Measurements from ENCODE around the gene PLXDC2. TPM values are rescaled to one million over a fixed set of nuclear protein-coding genes. Genes with fewer than 3 reads are reported as not detected.

Gene PLXDC2
- total RNA-seq, 1 donor from 2014 or later, result 129 TPM

GRCh38 chr10:19835952-19836351 lies 19.7 kb downstream of the PLXDC2 start:
- ATAC-seq, result no peak

GRCh38 chr10:19839090-19839489 lies 22.9 kb downstream of the PLXDC2 start:
- TF ChIP-seq CTCF (IDR thresholded peaks at IDR 0.05), result no peak
- Histone ChIP-seq H3K9me3 (no peaks in the 10 kb centered on the region), H3K36me3 (no peaks in the 10 kb centered on the region), H3K27ac (no peak overlapping the region), H3K4me1 (no peaks in the 10 kb centered on the region), H3K4me3 (no peak overlapping the region), H3K27me3 (no peaks in the 10 kb centered on the region)
- no peak for ATAC-seq
- intact Hi-C loops (cut with DNase I), result no loop called here
- DNase-seq, result no peak

More at GRCh38 chr10:19835952-19836351, 19.7 kb downstream of the PLXDC2 start:
- H3K4me3 ChIP-seq, result no peak overlapping the region
- no peak for TF ChIP-seq CTCF (IDR thresholded peaks at IDR 0.05)
- intact Hi-C loops (cut with DNase I), result no loop called here
- no peaks in the 10 kb centered on the region for H3K27me3 ChIP-seq
- no peaks in the 10 kb centered on the region for H3K36me3 ChIP-seq
- H3K27ac ChIP-seq, result no peak overlapping the region
- no peak for DNase-seq
- no peaks in the 10 kb centered on the region for H3K9me3 ChIP-seq
- H3K4me1 ChIP-seq, result no peaks in the 10 kb centered on the region

- no peak overlapping the region for H3K27ac ChIP-seq
- intact Hi-C loops (cut with DNase I), result no loop called here
- no peak for ATAC-seq
- H3K27me3 ChIP-seq, result no peaks in the 10 kb centered on the region
- no peaks in the 10 kb centered on the region for H3K4me1 ChIP-seq
- no peaks in the 10 kb centered on the region for H3K36me3 ChIP-seq
- TF ChIP-seq CTCF (IDR thresholded peaks at IDR 0.05), result no peak
- H3K9me3 ChIP-seq, result no peaks in the 10 kb centered on the region
- DNase-seq, result no peak
- no peak overlapping the region for H3K4me3 ChIP-seq
These were observed 23.3 kb downstream of the PLXDC2 start for GRCh38 chr10:19839552-19839951.

GRCh38 chr10:19840776-19841175 lies 24.5 kb downstream of the PLXDC2 start:
- Histone ChIP-seq H3K36me3 (no peaks in the 10 kb centered on the region), H3K9me3 (no peaks in the 10 kb centered on the region), H3K27ac (no peak overlapping the region), H3K27me3 (no peaks in the 10 kb centered on the region), H3K4me3 (no peak overlapping the region), H3K4me1 (no peaks in the 10 kb centered on the region)
- TF ChIP-seq CTCF (IDR thresholded peaks at IDR 0.05), result no peak
- intact Hi-C loops (cut with DNase I), result no loop called here
- ATAC-seq (no peak), DNase-seq (no peak)

GRCh38 chr10:19843487-19843886 lies 27.3 kb downstream of the PLXDC2 start:
- no peaks in the 10 kb centered on the region for H3K36me3 ChIP-seq
- DNase-seq, result no peak
- intact Hi-C loops (cut with DNase I), result no loop called here
- no peak overlapping the region for H3K27ac ChIP-seq
- no peak overlapping the region for H3K4me3 ChIP-seq
- H3K27me3 ChIP-seq, result no peaks in the 10 kb centered on the region
- ATAC-seq, result no peak
- H3K4me1 ChIP-seq, result no peaks in the 10 kb centered on the region
- H3K9me3 ChIP-seq, result no peaks in the 10 kb centered on the region
- no peak for TF ChIP-seq CTCF (IDR thresholded peaks at IDR 0.05)

All from upper lobe of right lung (tissue), 1 donor.